ENCODE results near the gene CCNQ. TPM values are rescaled to one million over a fixed set of nuclear protein-coding genes. Genes with fewer than 3 reads are reported as not detected.
A peak's percentile ranks its signal among the peaks of the same experiment; 100 is the strongest.

The CCNQ gene
- total and polyA plus RNA-seq, 2 of the 8 experiments (the other 6 are each of a cell fraction or from before 2014, with no cell fraction given) = 16.6 to 32.1 TPM

- POLR2A ChIA-PET (ENCODE audit: partially characterized antibody) = no interaction called here
- no peak overlapping the region for H3K56ac ChIP-seq (replicated peaks; ENCODE audit: insufficient read length, low read depth, low read length)
Measured at GRCh38 chrX:153631346-153631745, 32.4 kb upstream of the CCNQ start.

More at GRCh38 chrX:153631346-153631745, 32.4 kb upstream of the CCNQ start:
- no peak for DNase-seq (ENCODE audit: low read depth in 1 of 2, low spot score in 2 of 2)
- H2AFZ ChIP-seq (ENCODE audit: low read length) = no peak overlapping the region
- H4K8ac ChIP-seq (ENCODE audit: extremely low read depth, insufficient read depth, low read length) = no peak overlapping the region
- no peaks in the 10 kb centered on the region for H3K36me3 ChIP-seq (ENCODE audit: control insufficient read depth in 2 of 4, insufficient read depth in 4 of 4, low read length in 3 of 4)
- CTCF ChIA-PET (ENCODE audit: partially characterized antibody) = interaction anchor here (0.8 to 4.5 kb wide), 11 partner anchors 9 to 91 kb away, joined by 3 to 30 read pairs (median 5); partner anchors contain the start of gene DUSP9
- H3K23me2 ChIP-seq (ENCODE audit: low read depth, low read length) = no peaks in the 10 kb centered on the region
- H2BK12ac ChIP-seq (ENCODE audit: low read depth, low read length) = no peak overlapping the region
- no peak overlapping the region for H2BK15ac ChIP-seq (ENCODE audit: low read length)
- no peaks in the 10 kb centered on the region for H3K79me2 ChIP-seq (ENCODE audit: control insufficient read depth in 1 of 2, insufficient read depth in 2 of 2, low read length in 2 of 2)
- H3K14ac ChIP-seq (ENCODE audit: insufficient read length) = no peak overlapping the region
- H2BK20ac ChIP-seq (ENCODE audit: low read length) = no peak overlapping the region
- WGBS, 2 experiments (ENCODE audit: extremely low coverage in 1 of 2, insufficient coverage in 1 of 2, insufficient read length in 1 of 2, insufficient replicate concordance in 2 of 2, low coverage in 1 of 2, low lambda C conversion rate in 2 of 2, missing lambda C conversion rate in 1 of 2) = 91% methylated on average over 2 of the region's 2 CpGs; no CpG with 5 or more reads in 1 of the 2 experiments
- H3K4me3 ChIP-seq (ENCODE audit: extremely low read depth in 1 of 4, insufficient read depth in 2 of 4, low read depth in 3 of 4, low read length in 4 of 4) = no peak overlapping the region
- no peak overlapping the region for H2BK5ac ChIP-seq (ENCODE audit: low read depth, low read length)
- FAIRE-seq = peak; percentile 45
- no peak overlapping the region for H3K4ac ChIP-seq (replicated peaks; ENCODE audit: insufficient read length, low read depth, low read length)
- no peak overlapping the region for H3K23ac ChIP-seq (ENCODE audit: insufficient read length)
- H3K27ac ChIP-seq (ENCODE audit: low read depth, low read length) = no peak overlapping the region
- no peaks in the 10 kb centered on the region for H3K27me3 ChIP-seq (replicated peaks in 1 of 4; ENCODE audit: control insufficient read depth in 3 of 4, extremely low read depth in 1 of 4, insufficient read depth in 3 of 4, low read length in 3 of 4)
- H4K91ac ChIP-seq (replicated peaks; ENCODE audit: insufficient read length, low read length) = no peak overlapping the region
- no peaks in the 10 kb centered on the region for H4K20me1 ChIP-seq (replicated peaks in 1 of 2; ENCODE audit: control insufficient read depth in 1 of 2, insufficient read depth in 2 of 2, low read length in 2 of 2)
- no peak overlapping the region for H3K4me2 ChIP-seq (ENCODE audit: insufficient read depth in 1 of 2, low read depth in 2 of 2, low read length in 2 of 2)
- no peak overlapping the region for H3K18ac ChIP-seq (ENCODE audit: extremely low read depth, low read length)
- TF ChIP-seq TAF7 (optimal IDR thresholded peaks at IDR 0.05; ENCODE audit: borderline replicate concordance, low read depth, low read length) = no peak
- TF ChIP-seq FOSL1 (IDR thresholded peaks at IDR 0.05; ENCODE audit: insufficient read depth, low read depth, low read length) = no peak
- TF ChIP-seq ASH2L (IDR thresholded peaks at IDR 0.05; ENCODE audit: low read length) = no peak
- no peak for TF ChIP-seq CREB1 (IDR thresholded peaks at IDR 0.05)
- no peak for TF ChIP-seq POLR2AphosphoS5 (IDR thresholded peaks at IDR 0.05; ENCODE audit: low read depth, low read length)
- TF ChIP-seq BRCA1 (IDR thresholded peaks at IDR 0.05; ENCODE audit: low read depth, low read length) = no peak
- TF ChIP-seq E2F6 (IDR thresholded peaks at IDR 0.05) = no peak
- no peak for TF ChIP-seq KDM5A (IDR thresholded peaks at IDR 0.05; ENCODE audit: low read length)
- no peak for TF ChIP-seq HDAC2 (IDR thresholded peaks at IDR 0.05; ENCODE audit: borderline replicate concordance in 1 of 2, low read depth in 2 of 2, low read length in 2 of 2)
- no peak for TF ChIP-seq EGR1 (IDR thresholded peaks at IDR 0.05; ENCODE audit: borderline replicate concordance, low read depth, low read length)
- no peak for TF ChIP-seq YY1 (IDR thresholded peaks at IDR 0.05; ENCODE audit: low read depth, low read length)
- TF ChIP-seq CEBPB (IDR thresholded peaks at IDR 0.05; ENCODE audit: low read depth, low read length) = no peak
- no peak for TF ChIP-seq BACH1 (IDR thresholded peaks at IDR 0.05; ENCODE audit: low read length)
- TF ChIP-seq RNF2 (IDR thresholded peaks at IDR 0.05; ENCODE audit: borderline replicate concordance, low read depth, low read length, missing control alignments, poor library complexity, severe bottlenecking) = no peak
- TF ChIP-seq JUND (IDR thresholded peaks at IDR 0.05; ENCODE audit: low read length) = no peak
- H3K79me1 ChIP-seq (ENCODE audit: low read depth, low read length) = no peaks in the 10 kb centered on the region
- no peaks in the 10 kb centered on the region for H3K9me3 ChIP-seq (ENCODE audit: insufficient read depth in 2 of 2, low read depth in 1 of 2, low read length in 1 of 2)
- H3K4me1 ChIP-seq (replicated peaks in 1 of 4; ENCODE audit: control insufficient read depth in 3 of 4, insufficient read depth in 4 of 4, low read length in 3 of 4) = peaks cover 0 to 3% (median 0%) of the 10 kb centered on the region in 4 experiments; a peak in 1 of 7 replicates
- H2BK120ac ChIP-seq (replicated peaks; ENCODE audit: low read depth, low read length) = no peak overlapping the region
- H3K9ac ChIP-seq (replicated peaks in 1 of 4; ENCODE audit: extremely low read depth in 1 of 4, low read depth in 3 of 4, low read length in 3 of 4) = no peak overlapping the region
- H2AK5ac ChIP-seq (ENCODE audit: low read depth, low read length) = no peak overlapping the region
- no peak overlapping the region for H4K5ac ChIP-seq (ENCODE audit: insufficient read length, low read depth, low read length)

All from H1 (cell line).